Endodermal cell (in vitro differentiated cells): Measurements from ENCODE around the gene KREMEN1. TPM values are rescaled to one million over a fixed set of nuclear protein-coding genes. Genes with fewer than 3 reads are reported as not detected.

Experiments used
- DNase-seq: peaks from one replicate; pipeline ENCODE4 v3.0.0-alpha.2; 2017
- H3K27ac ChIP-seq: 2 replicates; pipeline ENCODE4 v1.5.1; 2013; ENCODE audit warnings: mild to moderate bottlenecking, low read depth, low read length, moderate library complexity
- H3K27me3 ChIP-seq: 2 replicates; pipeline ENCODE4 v1.6.1; 2013; ENCODE audit warnings: mild to moderate bottlenecking, low read length, moderate library complexity; ENCODE audit not compliant: insufficient read depth, control insufficient read depth, poor library complexity, severe bottlenecking
- H3K36me3 ChIP-seq: 2 replicates; pipeline ENCODE4 v1.7.0; 2013; ENCODE audit warnings: mild to moderate bottlenecking, low read length, moderate library complexity; ENCODE audit not compliant: control insufficient read depth, insufficient read depth
- H3K4me1 ChIP-seq: one replicate; pipeline ENCODE4 v1.7.0; 2013; ENCODE audit warnings: low read length; ENCODE audit not compliant: control insufficient read depth, insufficient read depth
- H3K4me3 ChIP-seq: 2 replicates; pipeline ENCODE4 v1.5.1; 2013; ENCODE audit warnings: mild to moderate bottlenecking, low read length, moderate library complexity
- H3K9ac ChIP-seq: 2 replicates; pipeline ENCODE4 v1.6.1; 2013; ENCODE audit warnings: mild to moderate bottlenecking, low read length, moderate library complexity; ENCODE audit not compliant: poor library complexity, severe bottlenecking; ENCODE audit errors: extremely low read depth
- H3K9me3 ChIP-seq: 2 replicates; pipeline ENCODE4 v1.6.1; 2013; ENCODE audit warnings: mild to moderate bottlenecking, low read length, moderate library complexity; ENCODE audit not compliant: control insufficient read depth
- H3K27ac Mint-ChIP-seq: 2 replicates; pipeline ENCODE4 v1.8.0; 2020; ENCODE audit warnings: mixed read lengths
- H3K27me3 Mint-ChIP-seq: 2 replicates; pipeline ENCODE4 v1.8.0; 2021; ENCODE audit warnings: mild to moderate bottlenecking, mixed read lengths; ENCODE audit not compliant: insufficient read depth
- H3K36me3 Mint-ChIP-seq: 2 replicates; pipeline ENCODE4 v1.8.0; 2020; ENCODE audit warnings: low read depth, mixed read lengths
- H3K4me1 Mint-ChIP-seq: 2 replicates; pipeline ENCODE4 v1.8.0; 2020; ENCODE audit warnings: mixed read lengths
- H3K4me3 Mint-ChIP-seq: 2 replicates; pipeline ENCODE4 v1.8.0; 2020; ENCODE audit warnings: mild to moderate bottlenecking, moderate library complexity, mixed read lengths
- H3K9me3 Mint-ChIP-seq: 2 replicates; pipeline ENCODE4 v1.8.0; 2020; ENCODE audit warnings: mild to moderate bottlenecking, mixed read lengths
- CTCF ChIP-seq: fragments of 200-600 bp; sonication (generic); conservative IDR thresholded peaks from 2 replicates; pipeline ENCODE4 v1.5.0; 2021; ENCODE audit warnings: antibody characterized with exemption, mild to moderate bottlenecking
- WGBS, 2 experiments: methylation state at CpG; one replicate each; pipeline versions ENCODE4 v1.1.5 to v1.1.7; 2013; ENCODE audit warnings: missing lambda C conversion rate in 2 of 2, mixed read lengths in 1 of 2; ENCODE audit not compliant: insufficient coverage in 1 of 2, insufficient read length in 1 of 2; 5-methylcytosine and 5-hydroxymethylcytosine counted together
- total RNA-seq, 2 donors: library from RNA; stranded (reverse); fragmentation: NEBNext Ultra II Directional in 1 of 2; extraction: Animal tissue kit (Norgen Biotek cat#: 25700) in 1 of 2; gene quantifications; 2 replicates in 1 of 2; 3 replicates in 1 of 2; pipeline ENCODE4 v1.2.1, GENCODE V29; 2021

The KREMEN1 gene
- total RNA-seq, 2 donors from 2014 or later = 6.2 to 7.5 TPM

GRCh38 chr22:29093501-29094300 is 20.9 kb downstream of the KREMEN1 start:
- no peaks in the 10 kb centered on the region for H3K27me3 Mint-ChIP-seq
- DNase-seq = no peak
- no peak overlapping the region for H3K27ac Mint-ChIP-seq

GRCh38 chr22:29095459-29095858 is 22.6 kb downstream of the KREMEN1 start:
- no peaks in the 10 kb centered on the region for H3K27me3 ChIP-seq
- H3K9ac ChIP-seq = no peak overlapping the region
- H3K27ac Mint-ChIP-seq = no peak overlapping the region
- H3K27ac ChIP-seq = no peak overlapping the region
- H3K36me3 ChIP-seq = peaks cover 2% of the 10 kb centered on the region
- no peaks in the 10 kb centered on the region for H3K9me3 ChIP-seq
- peaks cover 5% of the 10 kb centered on the region for H3K4me1 ChIP-seq
- H3K4me3 ChIP-seq = no peak overlapping the region
- no peaks in the 10 kb centered on the region for H3K27me3 Mint-ChIP-seq
- WGBS, 2 experiments = 88 to 100% methylated on average over 2 of the region's 2 CpGs
- no peaks in the 10 kb centered on the region for H3K9me3 Mint-ChIP-seq
- peaks cover 18% of the 10 kb centered on the region for H3K36me3 Mint-ChIP-seq
- no peak for DNase-seq
- peaks cover 20% of the 10 kb centered on the region for H3K4me1 Mint-ChIP-seq
- no peak for TF ChIP-seq CTCF
- H3K4me3 Mint-ChIP-seq = no peak overlapping the region

More at GRCh38 chr22:29093501-29094300, 20.9 kb downstream of the KREMEN1 start:
- Histone ChIP-seq H3K4me1 (peaks cover 5% of the 10 kb centered on the region), H3K9ac (no peak overlapping the region), H3K27ac (no peak overlapping the region), H3K4me3 (no peak overlapping the region), H3K9me3 (no peaks in the 10 kb centered on the region), H3K27me3 (no peaks in the 10 kb centered on the region), H3K36me3 (peaks cover 2% of the 10 kb centered on the region)
- Mint-ChIP-seq H3K36me3 (peaks cover 7% of the 10 kb centered on the region), H3K4me1 (peaks cover 16% of the 10 kb centered on the region), H3K9me3 (no peaks in the 10 kb centered on the region), H3K4me3 (no peak overlapping the region)
- WGBS, 2 experiments = 88% methylated on average over 2 to 4 of the region's 4 CpGs
- TF ChIP-seq CTCF = no peak

GRCh38 chr22:29096736-29097669 is 24.2 kb downstream of the KREMEN1 start:
- peaks cover 2% of the 10 kb centered on the region for H3K36me3 ChIP-seq
- H3K4me3 Mint-ChIP-seq = no peak overlapping the region
- H3K4me1 Mint-ChIP-seq = peaks cover 20% of the 10 kb centered on the region
- WGBS, 2 experiments = 82 to 93% methylated on average over 5 to 10 of the region's 13 CpGs
- H3K4me1 ChIP-seq = peaks cover 5% of the 10 kb centered on the region
- no peak overlapping the region for H3K9ac ChIP-seq
- no peak overlapping the region for H3K27ac ChIP-seq
- H3K9me3 Mint-ChIP-seq = no peaks in the 10 kb centered on the region
- peak overlapping the region; percentile 8 for H3K27ac Mint-ChIP-seq
- no peak for TF ChIP-seq CTCF
- H3K36me3 Mint-ChIP-seq = peaks cover 18% of the 10 kb centered on the region
- no peak overlapping the region for H3K4me3 ChIP-seq
- H3K27me3 Mint-ChIP-seq = no peaks in the 10 kb centered on the region
- peak; percentile 51 for DNase-seq
- no peaks in the 10 kb centered on the region for H3K27me3 ChIP-seq
- H3K9me3 ChIP-seq = no peaks in the 10 kb centered on the region
